HG02588 (cell line): Measurements from ENCODE around the gene PREP.
"Not testable (repeated sequence)": the region's sequence is repeated elsewhere in the genome, so short reads cannot be mapped to it uniquely, and the experiment has no call there.

Source experiments
- ATAC-seq: cut with Tn5 transposase; IDR thresholded peaks from one replicate; pipeline ENCODE4 v1.9.1; 2021; ENCODE audit warnings: mild to moderate bottlenecking, moderate library complexity; ENCODE audit not compliant: unreplicated experiment

Gene PREP

GRCh38 chr6:105273589-105273988, 129.3 kb downstream of the PREP start:
- ATAC-seq, result no peak

- ATAC-seq, result no peak
Measured at GRCh38 chr6:105272786-105273185, 130.1 kb downstream of the PREP start.

- ATAC-seq, result no peak
Measured at GRCh38 chr6:105270511-105270910, 132.4 kb downstream of the PREP start.

- no peak for ATAC-seq
Measured at GRCh38 chr6:105269390-105269789, 133.5 kb downstream of the PREP start.

- ATAC-seq, result no peak
Measured at GRCh38 chr6:105263685-105264610, 138.9 kb downstream of the PREP start.

GRCh38 chr6:105259913-105260889, 142.7 kb downstream of the PREP start:
- no peak for ATAC-seq

GRCh38 chr6:105258816-105259215, 144.1 kb downstream of the PREP start:
- no peak for ATAC-seq

GRCh38 chr6:105257340-105257739, 145.5 kb downstream of the PREP start:
- no peak for ATAC-seq

- ATAC-seq, result no peak
Measured at GRCh38 chr6:105256619-105257018, 146.3 kb downstream of the PREP start.

- no peak for ATAC-seq
Measured at GRCh38 chr6:105253787-105254186, 149.1 kb downstream of the PREP start.

- ATAC-seq, result no peak
Measured at GRCh38 chr6:105251689-105252088, 151.2 kb downstream of the PREP start.

GRCh38 chr6:105250533-105250932, 152.3 kb downstream of the PREP start:
- ATAC-seq, result no peak

GRCh38 chr6:105243487-105243886, 159.4 kb downstream of the PREP start:
- no peak for ATAC-seq

GRCh38 chr6:105235155-105235554, 167.7 kb downstream of the PREP start:
- ATAC-seq, result no peak

- ATAC-seq, result not testable (repeated sequence)
Measured at GRCh38 chr6:105231771-105232170, 171.1 kb downstream of the PREP start.
